HTERT RPE-1 (cell line): ENCODE measurements around the gene SGCD.
"Not testable (repeated sequence)": the region's sequence is repeated elsewhere in the genome, so short reads cannot be mapped to it uniquely, and the experiment has no call there.

Source experiments
- in situ Hi-C: fragments of 300-500 bp; cut with MboI; formaldehyde crosslinking; loops from 4 replicates; pipeline ENCODE4 v1.14.3; 2020; ENCODE audit warnings: low sequenced_read_pairs

The SGCD gene

GRCh38 chr5:156552855-156553358 is 225.9 kb downstream of the SGCD start:
- in situ Hi-C loops = no loop called here

- in situ Hi-C loops = no loop called here
These were observed 229.9 kb downstream of the SGCD start for GRCh38 chr5:156556666-156557406.

- in situ Hi-C loops = no loop called here
These were observed 233.0 kb downstream of the SGCD start for GRCh38 chr5:156560002-156560401.

- in situ Hi-C loops = no loop called here
These were observed 234.7 kb downstream of the SGCD start for GRCh38 chr5:156561651-156562050.

- in situ Hi-C loops = no loop called here
These were observed 243.7 kb downstream of the SGCD start for GRCh38 chr5:156570615-156571014.

GRCh38 chr5:156581725-156582124 is 254.8 kb downstream of the SGCD start:
- in situ Hi-C loops = no loop called here

GRCh38 chr5:156582193-156582598 is 255.2 kb downstream of the SGCD start:
- in situ Hi-C loops = no loop called here

- in situ Hi-C loops = no loop called here
These were observed 257.9 kb downstream of the SGCD start for GRCh38 chr5:156584871-156585270.

- in situ Hi-C loops = no loop called here
These were observed 259.0 kb downstream of the SGCD start for GRCh38 chr5:156585999-156586398.

- in situ Hi-C loops = no loop called here
These were observed 260.0 kb downstream of the SGCD start for GRCh38 chr5:156587012-156587411.

- in situ Hi-C loops = no loop called here
These were observed 261.3 kb downstream of the SGCD start for GRCh38 chr5:156588306-156588705.

- in situ Hi-C loops = no loop called here
These were observed 262.4 kb downstream of the SGCD start for GRCh38 chr5:156589104-156589945.

- in situ Hi-C loops = no loop called here
These were observed 262.9 kb downstream of the SGCD start for GRCh38 chr5:156589946-156590216.

GRCh38 chr5:156590978-156591377 is 264.0 kb downstream of the SGCD start:
- in situ Hi-C loops = no loop called here

GRCh38 chr5:156591631-156592030 is 264.7 kb downstream of the SGCD start:
- in situ Hi-C loops = no loop called here

- in situ Hi-C loops = no loop called here
These were observed 266.6 kb downstream of the SGCD start for GRCh38 chr5:156593546-156593945.

GRCh38 chr5:156594406-156594805 is 267.4 kb downstream of the SGCD start:
- in situ Hi-C loops = no loop called here

GRCh38 chr5:156595132-156595787 is 268.3 kb downstream of the SGCD start:
- in situ Hi-C loops = no loop called here

GRCh38 chr5:156597276-156597675 is 270.3 kb downstream of the SGCD start:
- in situ Hi-C loops = no loop called here

- in situ Hi-C loops = no loop called here
These were observed 272.0 kb downstream of the SGCD start for GRCh38 chr5:156598964-156599363.

GRCh38 chr5:156610582-156610981 is 283.6 kb downstream of the SGCD start:
- in situ Hi-C loops = not testable (repeated sequence)

GRCh38 chr5:156615901-156616300 is 288.9 kb downstream of the SGCD start:
- in situ Hi-C loops = no loop called here
